Measurements from ENCODE around the gene FGF22. TPM values are rescaled to one million over a fixed set of nuclear protein-coding genes. Genes with fewer than 3 reads are reported as not detected.

FGF22 gene
- total and polyA plus RNA-seq, 2 of the 13 experiments (the other 11 are each of a cell fraction or from before 2014, with no cell fraction given) = 0.24 TPM; not detected in 1

DNA sequence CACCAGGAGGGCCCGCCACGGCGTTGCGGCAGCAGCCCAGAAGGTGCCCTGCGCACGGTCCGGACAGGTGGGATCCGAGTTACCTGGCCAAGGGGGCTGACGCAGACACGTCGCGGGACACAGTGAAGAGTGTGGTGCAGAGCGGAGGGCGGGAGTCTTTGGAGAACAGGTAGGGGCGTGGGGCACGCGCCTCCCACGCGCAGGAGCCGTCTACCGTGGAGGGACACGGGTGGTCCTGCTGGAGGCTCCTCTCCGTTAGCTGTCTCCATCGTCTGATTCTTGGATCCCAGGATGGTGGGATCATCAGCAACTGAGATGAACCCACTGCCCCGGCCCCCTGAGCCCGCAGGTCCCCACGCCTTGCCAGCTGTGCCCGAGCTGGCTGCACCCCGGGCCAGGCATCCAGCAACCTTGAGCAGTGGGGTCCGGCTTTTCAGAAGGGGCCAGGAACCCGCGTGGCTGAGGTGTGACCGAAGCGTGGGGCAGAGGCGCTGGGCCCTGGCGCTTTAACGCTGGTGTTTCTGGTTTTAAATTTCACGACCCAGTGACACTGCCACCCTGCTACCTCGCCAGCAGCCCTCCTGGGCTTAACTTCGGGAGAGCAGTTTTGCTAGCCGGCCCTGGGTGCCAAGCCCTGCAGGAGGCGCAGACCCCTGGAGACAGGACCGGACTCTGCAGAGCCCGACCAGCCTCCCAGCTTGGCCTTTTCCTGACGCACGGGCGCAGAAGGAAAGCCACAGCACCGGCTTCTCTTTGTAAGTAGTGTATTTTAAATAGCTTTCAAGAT lies 7.3 kb downstream of the FGF22 start:
- CTCF ChIA-PET (ENCODE audit: low intra/inter-chr PET ratio, low total read pairs) = no interaction called here
- Histone ChIP-seq H3K9me3 (ENCODE audit: low read length) (no peaks in the 10 kb centered on the region), H3K79me2 (ENCODE audit: insufficient read depth, low read length) (no peaks in the 10 kb centered on the region), H3K4me2 (ENCODE audit: low read depth, low read length) (no peak overlapping the region), H3K36me3 (replicated peaks in 1 of 2; ENCODE audit: control insufficient read depth in 1 of 2, insufficient read depth in 2 of 2, low read length in 2 of 2) (peaks cover 18 to 35% of the 10 kb centered on the region in 2 experiments; a peak in 4 of 5 replicates), H3K4me1 (ENCODE audit: insufficient read depth, low read length) (no peaks in the 10 kb centered on the region), H3K27me3 (ENCODE audit: control insufficient read depth in 1 of 2, insufficient read depth in 2 of 2, low read length in 2 of 2) (no peaks in the 10 kb centered on the region), H3K9ac (ENCODE audit: insufficient read depth, low read depth, low read length) (no peak overlapping the region), H3K27ac (ENCODE audit: extremely low read length, insufficient read depth, low read length) (no peak overlapping the region), H2AFZ (ENCODE audit: low read length) (no peak overlapping the region), H3K4me3 (replicated peaks in 1 of 3; ENCODE audit: insufficient read depth in 1 of 3, low read depth in 2 of 3, low read length in 3 of 3) (no peak overlapping the region), H4K20me1 (ENCODE audit: insufficient read depth, low read length) (peaks cover 8% of the 10 kb centered on the region; the same call in 1 of the 2 replicates)
- BruUV-seq (replicated peaks) = no TSS peak
- POLR2A ChIA-PET = no interaction called here
- FAIRE-seq (no peak), DNase-seq (ENCODE audit: low spot score) (no peak), ATAC-seq (no peak)
- TF ChIP-seq PAF1 (CRISPR knock-in tag; IDR thresholded peaks at IDR 0.05) (0 out of 2 replicates have a peak, but pooled peaks have one; percentile 37), HMGA1 (CRISPR knock-in tag; conservative IDR thresholded peaks at IDR 0.05) (no peak), ZBTB33 (CRISPR knock-in tag; IDR thresholded peaks at IDR 0.05) (peak; percentile 2; the same call in 1 of the 2 replicates), TFDP1 (CRISPR knock-in tag; IDR thresholded peaks at IDR 0.05; ENCODE audit: borderline replicate concordance) (no peak), HNRNPL (IDR thresholded peaks at IDR 0.05; ENCODE audit: low read depth, low read length) (0 out of 2 replicates have a peak, but pooled peaks have one; percentile 29), RBM22 (optimal IDR thresholded peaks at IDR 0.05; ENCODE audit: low read length) (peak; percentile 24), JUNB (CRISPR knock-in tag; IDR thresholded peaks at IDR 0.05; ENCODE audit: borderline replicate concordance) (no peak), AGO2 (optimal IDR thresholded peaks at IDR 0.05; ENCODE audit: low read depth, low read length) (peak; percentile 88), ZC3H13 (CRISPR knock-in tag; IDR thresholded peaks at IDR 0.05) (peak; percentile 74; the same call in 1 of the 2 replicates), POLR2A (IDR thresholded peaks at IDR 0.05; ENCODE audit: insufficient read depth in 1 of 2, low read depth in 2 of 2, low read length in 2 of 2) (peak in 1 of 2 experiments; percentile 41; a peak in 1 of 4 replicates), DRAP1 (CRISPR knock-in tag; IDR thresholded peaks at IDR 0.05) (no peak), ZMYM3 (CRISPR knock-in tag; IDR thresholded peaks at IDR 0.05) (no peak), SRSF4 (IDR thresholded peaks at IDR 0.05; ENCODE audit: low read depth, low read length, poor library complexity, severe bottlenecking) (no peak), RBFOX2 (IDR thresholded peaks at IDR 0.05; ENCODE audit: low read depth, low read length) (peak; percentile 34; the same call in 1 of the 2 replicates), MAFG (CRISPR knock-in tag; IDR thresholded peaks at IDR 0.05) (no peak), NFYB (CRISPR knock-in tag; IDR thresholded peaks at IDR 0.05) (no peak), PCBP1 (IDR thresholded peaks at IDR 0.05; ENCODE audit: borderline replicate concordance, low read depth, low read length) (0 out of 2 replicates have a peak, but pooled peaks have one; percentile 19)
- in situ Hi-C loops (cut with HindIII; ENCODE audit: extremely low pct_ligation_motif_present, low pct_unique_long_range_greater_than_20kb) = no loop called here
- 97% methylated on average over 30 of the region's 48 CpGs for WGBS (ENCODE audit: low lambda C conversion rate)
- intact Hi-C loops (cut with micrococcal nuclease; ENCODE audit: unreplicated experiment) = no loop called here
